Measurements from ENCODE around the gene ORMDL2.

GRCh38 chr12:55843431-55843830 is 25.6 kb downstream of the ORMDL2 start:
- TF ChIP-seq EGR1 (IDR thresholded peaks at IDR 0.05; ENCODE audit: borderline replicate concordance in 1 of 2, low read depth in 2 of 2, low read length in 2 of 2) (no peak), BMI1 (IDR thresholded peaks at IDR 0.05; ENCODE audit: borderline replicate concordance) (no peak), NRF1 (conservative IDR thresholded peaks at IDR 0.05; ENCODE audit: low read depth, low read length) (no peak), PML (IDR thresholded peaks at IDR 0.05; ENCODE audit: low read length) (no peak), EZH2 (IDR thresholded peaks at IDR 0.05; ENCODE audit: borderline replicate concordance, control insufficient read depth, low read depth, low read length) (no peak), CTCF (IDR thresholded peaks at IDR 0.05 in 2 of 3, conservative IDR thresholded peaks at IDR 0.05 in 1 of 3; ENCODE audit: control insufficient read depth in 2 of 3, extremely low read depth in 1 of 3, insufficient read depth in 1 of 3, low read depth in 3 of 3, low read length in 3 of 3) (no peak), EP300 (IDR thresholded peaks at IDR 0.05; ENCODE audit: borderline replicate concordance in 1 of 2, control insufficient read depth in 1 of 2, low read depth in 2 of 2, low read length in 2 of 2) (no peak), TARDBP (IDR thresholded peaks at IDR 0.05; ENCODE audit: borderline replicate concordance) (no peak), NKRF (conservative IDR thresholded peaks at IDR 0.05) (no peak)

Measured in GM12878 (cell line).